ENCODE measurements around the gene JMJD1C.

The JMJD1C gene

GRCh38 chr10:63133821-63134557 is 331.8 kb downstream of the JMJD1C start:
- DNase-seq (ENCODE audit: low read depth, low spot score): no peak
- TF ChIP-seq ZNF274 (IDR thresholded peaks at IDR 0.05; ENCODE audit: low read depth, low read length) (no peak), SUZ12 (IDR thresholded peaks at IDR 0.05; ENCODE audit: extremely low read depth, insufficient read depth, insufficient read length) (no peak), YY1 (IDR thresholded peaks at IDR 0.05; ENCODE audit: insufficient read depth, insufficient read length) (no peak)
- H3K9ac ChIP-seq (ENCODE audit: insufficient read length, low read depth): peak overlapping the region; percentile 81
- H3K4me3 ChIP-seq (ENCODE audit: insufficient read length, low read depth): peak overlapping the region; percentile 78
- H3K36me3 ChIP-seq (ENCODE audit: insufficient read depth, insufficient read length, low read length): peaks cover 9% of the 10 kb centered on the region
- H3K27me3 ChIP-seq (ENCODE audit: insufficient read depth, insufficient read length): no peaks in the 10 kb centered on the region
- H3K4me1 ChIP-seq (ENCODE audit: insufficient read depth, insufficient read length): no peaks in the 10 kb centered on the region
- peaks cover 9% of the 10 kb centered on the region for H3K9me3 ChIP-seq (ENCODE audit: insufficient read depth, low read length)

GRCh38 chr10:63133056-63133820 is 332.5 kb downstream of the JMJD1C start, which contains the start of gene NRBF2:
TSS of gene NRBF2 (plus strand) at chr10:63133328. CDS start at chr10:63133471, 143 bp downstream.
- peaks cover 9% of the 10 kb centered on the region for H3K36me3 ChIP-seq (ENCODE audit: insufficient read depth, insufficient read length, low read length)
- H3K9me3 ChIP-seq (ENCODE audit: insufficient read depth, low read length): peaks cover 9% of the 10 kb centered on the region
- no peaks in the 10 kb centered on the region for H3K4me1 ChIP-seq (ENCODE audit: insufficient read depth, insufficient read length)
- H3K4me3 ChIP-seq (ENCODE audit: insufficient read length, low read depth): peak within 1 kb of the TSS; percentile 78
- DNase-seq (ENCODE audit: low read depth, low spot score): peak; percentile 94
- H3K27me3 ChIP-seq (ENCODE audit: insufficient read depth, insufficient read length): no peaks in the 10 kb centered on the region
- peak within 1 kb of the TSS; percentile 81 for H3K9ac ChIP-seq (ENCODE audit: insufficient read length, low read depth)
- TF ChIP-seq YY1 (IDR thresholded peaks at IDR 0.05; ENCODE audit: insufficient read depth, insufficient read length) (no peak), SUZ12 (IDR thresholded peaks at IDR 0.05; ENCODE audit: extremely low read depth, insufficient read depth, insufficient read length) (no peak), ZNF274 (IDR thresholded peaks at IDR 0.05; ENCODE audit: low read depth, low read length) (no peak)

GRCh38 chr10:63132651-63133055 is 333.1 kb downstream of the JMJD1C start:
- no peak for TF ChIP-seq ZNF274 (IDR thresholded peaks at IDR 0.05; ENCODE audit: low read depth, low read length)
- TF ChIP-seq YY1 (IDR thresholded peaks at IDR 0.05; ENCODE audit: insufficient read depth, insufficient read length): no peak
- no peak for TF ChIP-seq SUZ12 (IDR thresholded peaks at IDR 0.05; ENCODE audit: extremely low read depth, insufficient read depth, insufficient read length)
- H3K9me3 ChIP-seq (ENCODE audit: insufficient read depth, low read length): peaks cover 9% of the 10 kb centered on the region
- H3K36me3 ChIP-seq (ENCODE audit: insufficient read depth, insufficient read length, low read length): peaks cover 9% of the 10 kb centered on the region
- H3K9ac ChIP-seq (ENCODE audit: insufficient read length, low read depth): no peak overlapping the region
- H3K4me1 ChIP-seq (ENCODE audit: insufficient read depth, insufficient read length): no peaks in the 10 kb centered on the region
- no peak for DNase-seq (ENCODE audit: low read depth, low spot score)
- peak overlapping the region; percentile 2 for H3K4me3 ChIP-seq (ENCODE audit: insufficient read length, low read depth)
- H3K27me3 ChIP-seq (ENCODE audit: insufficient read depth, insufficient read length): no peaks in the 10 kb centered on the region

- peak; percentile 32 for DNase-seq (ENCODE audit: low read depth, low spot score)
- Histone ChIP-seq H3K36me3 (ENCODE audit: insufficient read depth, insufficient read length, low read length) (peaks cover under 1% of the 10 kb centered on the region), H3K27me3 (ENCODE audit: insufficient read depth, insufficient read length) (no peaks in the 10 kb centered on the region), H3K4me3 (ENCODE audit: insufficient read length, low read depth) (no peak overlapping the region), H3K9ac (ENCODE audit: insufficient read length, low read depth) (no peak overlapping the region), H3K4me1 (ENCODE audit: insufficient read depth, insufficient read length) (no peaks in the 10 kb centered on the region), H3K9me3 (ENCODE audit: insufficient read depth, low read length) (peaks cover 9% of the 10 kb centered on the region)
- TF ChIP-seq SUZ12 (IDR thresholded peaks at IDR 0.05; ENCODE audit: extremely low read depth, insufficient read depth, insufficient read length): no peak
- TF ChIP-seq YY1 (IDR thresholded peaks at IDR 0.05; ENCODE audit: insufficient read depth, insufficient read length): no peak
Measured at GRCh38 chr10:63129888-63130287, 335.9 kb downstream of the JMJD1C start.

- TF ChIP-seq ZNF274 (IDR thresholded peaks at IDR 0.05; ENCODE audit: low read depth, low read length) (no peak), YY1 (IDR thresholded peaks at IDR 0.05; ENCODE audit: insufficient read depth, insufficient read length) (no peak), SUZ12 (IDR thresholded peaks at IDR 0.05; ENCODE audit: extremely low read depth, insufficient read depth, insufficient read length) (no peak)
- no peak overlapping the region for H3K9ac ChIP-seq (ENCODE audit: insufficient read length, low read depth)
- no peaks in the 10 kb centered on the region for H3K4me1 ChIP-seq (ENCODE audit: insufficient read depth, insufficient read length)
- no peak for DNase-seq (ENCODE audit: low read depth, low spot score)
- H3K9me3 ChIP-seq (ENCODE audit: insufficient read depth, low read length): peaks cover 9% of the 10 kb centered on the region
- H3K27me3 ChIP-seq (ENCODE audit: insufficient read depth, insufficient read length): no peaks in the 10 kb centered on the region
- no peak overlapping the region for H3K4me3 ChIP-seq (ENCODE audit: insufficient read length, low read depth)
- no peaks in the 10 kb centered on the region for H3K36me3 ChIP-seq (ENCODE audit: insufficient read depth, insufficient read length, low read length)
Measured at GRCh38 chr10:63128443-63128842, 337.3 kb downstream of the JMJD1C start.

- Histone ChIP-seq H3K36me3 (ENCODE audit: insufficient read depth, insufficient read length, low read length) (no peaks in the 10 kb centered on the region), H3K9me3 (ENCODE audit: insufficient read depth, low read length) (no peaks in the 10 kb centered on the region), H3K9ac (ENCODE audit: insufficient read length, low read depth) (no peak overlapping the region), H3K4me3 (ENCODE audit: insufficient read length, low read depth) (no peak overlapping the region), H3K4me1 (ENCODE audit: insufficient read depth, insufficient read length) (no peaks in the 10 kb centered on the region), H3K27me3 (ENCODE audit: insufficient read depth, insufficient read length) (no peaks in the 10 kb centered on the region)
- TF ChIP-seq ZNF274 (IDR thresholded peaks at IDR 0.05; ENCODE audit: low read depth, low read length): no peak
- TF ChIP-seq SUZ12 (IDR thresholded peaks at IDR 0.05; ENCODE audit: extremely low read depth, insufficient read depth, insufficient read length): no peak
- no peak for TF ChIP-seq YY1 (IDR thresholded peaks at IDR 0.05; ENCODE audit: insufficient read depth, insufficient read length)
- no peak for DNase-seq (ENCODE audit: low read depth, low spot score)
Measured at GRCh38 chr10:63125459-63125858, 340.3 kb downstream of the JMJD1C start.

GRCh38 chr10:63123727-63124362 is 341.9 kb downstream of the JMJD1C start:
- H3K36me3 ChIP-seq (ENCODE audit: insufficient read depth, insufficient read length, low read length): no peaks in the 10 kb centered on the region
- no peaks in the 10 kb centered on the region for H3K27me3 ChIP-seq (ENCODE audit: insufficient read depth, insufficient read length)
- H3K9ac ChIP-seq (ENCODE audit: insufficient read length, low read depth): no peak overlapping the region
- no peak for DNase-seq (ENCODE audit: low read depth, low spot score)
- H3K4me3 ChIP-seq (ENCODE audit: insufficient read length, low read depth): no peak overlapping the region
- H3K4me1 ChIP-seq (ENCODE audit: insufficient read depth, insufficient read length): no peaks in the 10 kb centered on the region
- TF ChIP-seq SUZ12 (IDR thresholded peaks at IDR 0.05; ENCODE audit: extremely low read depth, insufficient read depth, insufficient read length) (no peak), ZNF274 (IDR thresholded peaks at IDR 0.05; ENCODE audit: low read depth, low read length) (no peak), YY1 (IDR thresholded peaks at IDR 0.05; ENCODE audit: insufficient read depth, insufficient read length) (no peak)
- H3K9me3 ChIP-seq (ENCODE audit: insufficient read depth, low read length): no peaks in the 10 kb centered on the region

Measured in NT2/D1 (cell line).